PC-3 (cell line): ENCODE data around the gene CASP12. TPM values are rescaled to one million over a fixed set of nuclear protein-coding genes. Genes with fewer than 3 reads are reported as not detected.

Experiments
- ATAC-seq: fragments of 200-7000 bp; cut with Tn5 transposase; 2 replicates; pipeline ENCODE4 v1.9.1; 2020; ENCODE audit warnings: mild to moderate bottlenecking, moderate library complexity
- BruUV-seq: library from RNA; stranded (reverse); fragments of 400-500 nt; replicated peaks from 2 replicates; lab custom pipeline; 2021; lab: Mats Ljungman, UMichigan
- CTCF ChIA-PET: fragments of 300-600 bp; sonication (Branson Sonifier 250); formaldehyde crosslinking; loops from one replicate; lab custom pipeline; 2022; ENCODE audit warnings: antibody characterized with exemption; lab: Charles Lee
- POLR2A ChIA-PET: fragments of 300-600 bp; sonication (Branson Sonifier 250); formaldehyde crosslinking; loops from one replicate; lab custom pipeline; 2022; ENCODE audit warnings: antibody characterized with exemption; ENCODE audit not compliant: unreplicated experiment; lab: Charles Lee
- DNase-seq: peaks from one replicate; pipeline ENCODE4 v3.0.0-alpha.2; 2015
- H2AFZ ChIP-seq: fragments of 300-600 bp; sonication (generic); 2 replicates; pipeline ENCODE4 v1.6.0; 2016; ENCODE audit warnings: antibody characterized with exemption, low read length
- H3F3A ChIP-seq: fragments of 300-600 bp; sonication (generic); one replicate; pipeline ENCODE4 v1.6.0; 2017; ENCODE audit warnings: antibody characterized with exemption, low read length, control low read depth, mild to moderate bottlenecking; ENCODE audit not compliant: unreplicated experiment
- H3K27ac ChIP-seq: fragments of 300-600 bp; sonication (generic); 2 replicates; pipeline ENCODE4 v1.5.1; 2016; ENCODE audit warnings: mild to moderate bottlenecking, low read length
- H3K27me3 ChIP-seq: fragments of 300-600 bp; sonication (generic); 2 replicates; pipeline ENCODE4 v1.6.1; 2016; ENCODE audit warnings: low read length, mixed read lengths
- H3K36me3 ChIP-seq: fragments of 300-600 bp; sonication (generic); 2 replicates; pipeline ENCODE4 v1.6.1; 2016; ENCODE audit warnings: low read depth, mixed run types, low read length, mixed read lengths
- H3K4me1 ChIP-seq: fragments of 300-600 bp; sonication (generic); 2 replicates; pipeline ENCODE4 v1.5.1; 2016; ENCODE audit warnings: low read length; ENCODE audit not compliant: insufficient read depth
- H3K4me2 ChIP-seq: fragments of 300-600 bp; sonication (generic); 2 replicates; pipeline ENCODE4 v1.6.0; 2016; ENCODE audit warnings: low read length
- H3K4me3 ChIP-seq: fragments of 300-600 bp; sonication (generic); 2 replicates; pipeline ENCODE4 v1.5.1; 2016; ENCODE audit warnings: mild to moderate bottlenecking, low read length, mixed read lengths
- H3K79me2 ChIP-seq: fragments of 300-600 bp; sonication (generic); 2 replicates; pipeline ENCODE4 v1.6.1; 2017; ENCODE audit warnings: low read length, mixed read lengths
- H3K9ac ChIP-seq: fragments of 300-600 bp; sonication (generic); 2 replicates; pipeline ENCODE4 v1.6.0; 2016; ENCODE audit warnings: mild to moderate bottlenecking, low read length
- H3K9me2 ChIP-seq: fragments of 300-600 bp; sonication (generic); replicated peaks from 2 replicates; pipeline ENCODE4 v1.6.1; 2016; ENCODE audit warnings: mixed run types, low read length, mixed read lengths
- H3K9me3 ChIP-seq: fragments of 300-600 bp; sonication (generic); 2 replicates; pipeline ENCODE4 v1.6.1; 2016; ENCODE audit warnings: low read length, mixed read lengths
- H4K20me1 ChIP-seq: fragments of 300-600 bp; sonication (generic); 2 replicates; pipeline ENCODE4 v1.6.1; 2016; ENCODE audit warnings: low read length, mixed read lengths
- EZH2 ChIP-seq: fragments of 300-600 bp; sonication (generic); IDR thresholded peaks from one replicate; pipeline ENCODE4 v1.6.1; 2017; ENCODE audit warnings: antibody characterized with exemption, mild to moderate bottlenecking, low read length; ENCODE audit not compliant: unreplicated experiment
- EZH2phosphoT487 ChIP-seq: fragments of 300-600 bp; sonication (generic); IDR thresholded peaks from 2 replicates; pipeline ENCODE4 v1.6.1; 2018; ENCODE audit warnings: mild to moderate bottlenecking, antibody characterized with exemption, low read length, borderline replicate concordance
- intact Hi-C: fragments of 100-400 bp; cut with micrococcal nuclease; formaldehyde crosslinking; loops from 2 replicates; pipeline ENCODE4 v1.9.0; 2023
- total RNA-seq: library from RNA; depleted of rRNA; stranded (reverse); fragments of >200 nt; gene quantifications from 2 replicates; pipeline ENCODE4 v1.2.3, GENCODE V29; 2014
- TF ChIP-seq, protein P1 (sequence below): fragments of 300-600 bp; sonication (generic); conservative IDR thresholded peaks from 2 replicates; pipeline ENCODE4 v1.5.1; 2017; ENCODE audit warnings: antibody characterized with exemption, low read depth, mild to moderate bottlenecking, low read length

Gene CASP12
- total RNA-seq, 1 experiment from 2014 or later: not detected

DNA sequence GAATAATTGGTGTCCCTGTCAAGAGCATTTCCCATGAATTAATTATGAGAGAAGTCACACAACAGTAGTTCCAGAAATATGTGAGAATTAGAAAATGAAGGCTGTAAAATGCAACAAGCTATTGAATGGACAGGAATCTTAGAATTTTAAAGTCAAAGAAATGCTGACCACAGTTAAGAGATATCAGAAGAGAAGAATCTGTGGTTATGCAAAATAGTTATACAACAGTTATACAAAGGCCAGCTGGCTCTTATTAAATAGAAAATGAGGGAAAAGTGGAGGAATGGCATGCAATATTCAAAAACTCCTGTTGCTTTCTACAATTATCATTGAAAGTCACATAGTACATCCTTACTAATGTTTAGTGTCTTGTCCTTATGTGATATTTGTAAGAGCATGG, 27.4 kb downstream of the CASP12 start:
- Histone ChIP-seq H3K9ac (no peak overlapping the region), H3K4me3 (no peak overlapping the region), H3K4me1 (no peaks in the 10 kb centered on the region), H3K9me3 (0 out of 2 replicates have a peak, but pooled peaks cover 4% of the 10 kb centered on the region), H3K27ac (no peak overlapping the region), H3K79me2 (no peaks in the 10 kb centered on the region), H3K36me3 (no peaks in the 10 kb centered on the region), H3K9me2 (no peaks in the 10 kb centered on the region), H2AFZ (no peak overlapping the region), H3K27me3 (no peaks in the 10 kb centered on the region), H3K4me2 (no peak overlapping the region), H3F3A (no peaks in the 10 kb centered on the region), H4K20me1 (no peaks in the 10 kb centered on the region)
- intact Hi-C loops: no loop called here
- ChIA-PET POLR2A (no interaction called here), CTCF (interaction anchor here (0.5 kb wide), 1 partner anchor 601 kb away, joined by 6 read pairs; no protein-coding TSS in a partner anchor)
- DNase-seq (no peak), ATAC-seq (no peak)
- no TSS peak for BruUV-seq
- TF ChIP-seq EZH2phosphoT487: no peak

DNA sequence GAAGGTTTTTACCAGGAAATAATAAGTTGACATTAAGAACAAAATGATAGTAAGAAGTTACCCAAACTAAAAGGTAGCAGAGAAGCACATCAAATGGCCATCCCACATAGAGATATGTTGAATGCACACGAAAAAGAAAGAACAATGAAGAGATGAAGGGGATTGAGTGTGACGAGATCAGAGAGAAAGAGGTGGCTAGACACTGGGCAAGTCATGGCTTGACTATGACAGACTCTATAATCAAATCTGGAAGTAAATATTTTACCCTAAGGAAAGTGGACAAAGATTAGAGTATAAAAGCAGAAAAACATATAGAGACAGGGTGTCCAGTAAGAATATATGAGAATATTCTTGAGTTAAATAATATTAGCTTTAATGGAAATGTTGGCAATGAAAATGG, 31.4 kb downstream of the CASP12 start:
- intact Hi-C loops: no loop called here
- no peaks in the 10 kb centered on the region for H4K20me1 ChIP-seq
- H3K9me2 ChIP-seq: no peaks in the 10 kb centered on the region
- H3K27me3 ChIP-seq: no peaks in the 10 kb centered on the region
- H2AFZ ChIP-seq: no peak overlapping the region
- H3K9ac ChIP-seq: no peak overlapping the region
- BruUV-seq: no TSS peak
- DNase-seq (no peak), ATAC-seq (no peak)
- no peak overlapping the region for H3K27ac ChIP-seq
- 0 out of 2 replicates have a peak, but pooled peaks cover 4% of the 10 kb centered on the region for H3K9me3 ChIP-seq
- H3F3A ChIP-seq: no peaks in the 10 kb centered on the region
- no peak overlapping the region for H3K4me3 ChIP-seq
- ChIA-PET CTCF (no interaction called here), POLR2A (no interaction called here)
- H3K36me3 ChIP-seq: no peaks in the 10 kb centered on the region
- H3K4me1 ChIP-seq: no peaks in the 10 kb centered on the region
- H3K79me2 ChIP-seq: no peaks in the 10 kb centered on the region
- no peak for TF ChIP-seq EZH2
- TF ChIP-seq, protein P1, sequence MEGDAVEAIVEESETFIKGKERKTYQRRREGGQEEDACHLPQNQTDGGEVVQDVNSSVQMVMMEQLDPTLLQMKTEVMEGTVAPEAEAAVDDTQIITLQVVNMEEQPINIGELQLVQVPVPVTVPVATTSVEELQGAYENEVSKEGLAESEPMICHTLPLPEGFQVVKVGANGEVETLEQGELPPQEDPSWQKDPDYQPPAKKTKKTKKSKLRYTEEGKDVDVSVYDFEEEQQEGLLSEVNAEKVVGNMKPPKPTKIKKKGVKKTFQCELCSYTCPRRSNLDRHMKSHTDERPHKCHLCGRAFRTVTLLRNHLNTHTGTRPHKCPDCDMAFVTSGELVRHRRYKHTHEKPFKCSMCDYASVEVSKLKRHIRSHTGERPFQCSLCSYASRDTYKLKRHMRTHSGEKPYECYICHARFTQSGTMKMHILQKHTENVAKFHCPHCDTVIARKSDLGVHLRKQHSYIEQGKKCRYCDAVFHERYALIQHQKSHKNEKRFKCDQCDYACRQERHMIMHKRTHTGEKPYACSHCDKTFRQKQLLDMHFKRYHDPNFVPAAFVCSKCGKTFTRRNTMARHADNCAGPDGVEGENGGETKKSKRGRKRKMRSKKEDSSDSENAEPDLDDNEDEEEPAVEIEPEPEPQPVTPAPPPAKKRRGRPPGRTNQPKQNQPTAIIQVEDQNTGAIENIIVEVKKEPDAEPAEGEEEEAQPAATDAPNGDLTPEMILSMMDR: no peak
- TF ChIP-seq EZH2phosphoT487: no peak
- no peak overlapping the region for H3K4me2 ChIP-seq

DNA sequence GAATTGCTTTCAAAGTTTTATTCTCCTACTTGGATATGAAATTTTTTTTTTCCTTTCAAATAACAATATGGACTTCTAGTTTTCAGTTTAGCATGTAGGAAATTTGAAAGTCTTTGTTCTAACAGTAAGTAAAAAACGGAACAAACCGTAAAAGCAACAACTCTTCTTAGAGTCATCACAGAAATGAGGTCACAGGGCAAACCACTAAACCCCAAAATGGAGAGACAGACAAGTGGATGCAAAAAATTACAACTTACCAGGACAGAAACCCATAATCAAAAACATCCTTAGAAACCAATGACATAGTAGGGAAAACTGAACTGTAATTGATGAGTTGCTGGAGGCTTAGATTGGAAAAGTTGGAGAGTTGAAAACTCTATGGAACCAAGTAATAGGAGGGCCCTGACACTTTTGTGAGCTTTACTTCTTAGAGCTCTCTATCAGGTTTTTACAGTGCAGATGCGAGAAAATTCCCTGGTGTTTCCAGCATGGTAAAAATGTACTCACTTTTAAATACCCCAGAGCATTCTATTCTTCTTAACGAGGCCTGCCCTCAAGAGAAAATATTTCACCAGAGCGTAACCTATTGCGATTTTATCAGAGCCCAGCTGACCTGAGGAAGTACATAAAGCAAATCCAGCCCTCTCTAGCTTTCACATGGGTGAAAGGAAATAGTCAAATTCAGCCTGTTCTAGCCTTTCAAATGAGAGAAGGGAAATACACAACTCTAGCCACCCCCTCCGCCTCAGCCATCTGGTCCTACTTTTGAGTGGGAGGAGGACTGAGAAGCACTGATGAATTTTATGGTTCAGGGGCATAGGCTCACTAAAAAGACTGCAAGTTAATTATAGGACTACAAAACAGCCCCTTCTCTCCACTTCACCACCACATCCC, 39.1 kb downstream of the CASP12 start:
- intact Hi-C loops: no loop called here
- DNase-seq (no peak), ATAC-seq (no peak)
- Histone ChIP-seq H3K9me3 (no peaks in the 10 kb centered on the region), H3K9ac (no peak overlapping the region), H2AFZ (no peak overlapping the region), H3K36me3 (no peaks in the 10 kb centered on the region), H4K20me1 (no peaks in the 10 kb centered on the region), H3K4me3 (no peak overlapping the region), H3K27me3 (no peaks in the 10 kb centered on the region), H3K79me2 (no peaks in the 10 kb centered on the region), H3K9me2 (no peaks in the 10 kb centered on the region), H3K4me2 (no peak overlapping the region), H3K4me1 (no peaks in the 10 kb centered on the region), H3K27ac (no peak overlapping the region), H3F3A (no peaks in the 10 kb centered on the region)
- TF ChIP-seq EZH2phosphoT487 (no peak), EZH2 (no peak)
- TF ChIP-seq, protein P1: no peak
- ChIA-PET POLR2A (no interaction called here), CTCF (no interaction called here)
- BruUV-seq: no TSS peak
